ENCODE data around the gene CLDN34. TPM values are rescaled to one million over a fixed set of nuclear protein-coding genes. Genes with fewer than 3 reads are reported as not detected.
A peak's percentile ranks its signal among the peaks of the same experiment; 100 is the strongest.

Gene CLDN34
- polyA plus RNA-seq, 1 donor: 0.07 TPM

DNA sequence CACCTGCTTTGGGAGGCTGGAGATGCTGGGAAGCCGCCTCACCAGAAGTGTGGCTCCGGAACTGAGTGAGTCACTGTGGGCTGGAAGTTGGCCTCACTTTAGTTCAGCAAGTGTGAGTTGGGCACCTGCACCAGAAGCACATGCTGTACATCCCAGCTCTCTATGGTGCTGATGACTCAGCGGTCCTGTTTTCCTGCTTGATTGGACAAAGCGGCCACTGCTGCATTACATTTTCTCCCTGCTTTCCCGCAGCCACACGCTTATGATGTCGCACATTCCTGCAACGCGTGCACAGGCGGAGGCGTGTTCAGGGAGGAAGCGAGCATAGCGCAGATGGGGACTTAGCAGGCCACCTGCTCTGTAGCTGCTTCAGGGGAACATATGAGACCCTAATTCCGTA, 26.7 kb upstream of the CLDN34 start:
- no peak overlapping the region for H3K27ac ChIP-seq (ENCODE audit: low read length)
- no peak for DNase-seq
- no CpG with 5 or more reads among the region's 14 CpGs for WGBS (ENCODE audit: insufficient coverage, low lambda C conversion rate)
- H3K4me1 ChIP-seq (ENCODE audit: control insufficient read depth, insufficient read depth, low read length): no peaks in the 10 kb centered on the region
- H3K4me3 ChIP-seq (ENCODE audit: low read length): no peak overlapping the region
- H3K27me3 ChIP-seq (ENCODE audit: control insufficient read depth, insufficient read depth, low read length): no peaks in the 10 kb centered on the region
- peaks cover 8% of the 10 kb centered on the region for H3K36me3 ChIP-seq (ENCODE audit: control insufficient read depth, insufficient read depth, low read length)
- H3K9me3 ChIP-seq (ENCODE audit: control insufficient read depth, low read depth, low read length): no peaks in the 10 kb centered on the region

DNA sequence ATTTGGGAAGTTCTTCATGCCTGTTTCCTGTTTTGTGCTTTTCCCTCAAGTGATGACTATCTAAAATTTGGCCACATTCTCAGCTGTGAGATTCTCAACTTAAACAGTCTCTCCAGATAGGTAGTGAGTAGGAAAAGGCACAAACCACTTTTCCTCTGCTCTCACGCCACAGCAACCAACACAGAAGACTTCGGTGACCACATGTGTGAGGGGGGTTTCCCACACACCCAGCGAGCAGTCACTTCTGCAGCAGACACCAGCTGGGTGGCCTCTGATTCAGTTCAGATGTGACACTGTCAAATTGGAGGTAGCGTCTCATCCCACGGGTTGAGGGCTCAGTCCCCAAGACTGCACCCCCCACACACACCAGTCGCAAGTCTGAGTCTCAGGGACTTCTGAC, 25.1 kb upstream of the CLDN34 start:
- Histone ChIP-seq H3K27ac (ENCODE audit: low read length) (no peak overlapping the region), H3K36me3 (ENCODE audit: control insufficient read depth, insufficient read depth, low read length) (peaks cover 8% of the 10 kb centered on the region), H3K4me1 (ENCODE audit: control insufficient read depth, insufficient read depth, low read length) (no peaks in the 10 kb centered on the region), H3K9me3 (ENCODE audit: control insufficient read depth, low read depth, low read length) (no peaks in the 10 kb centered on the region), H3K4me3 (ENCODE audit: low read length) (no peak overlapping the region), H3K27me3 (ENCODE audit: control insufficient read depth, insufficient read depth, low read length) (no peaks in the 10 kb centered on the region)
- WGBS (ENCODE audit: insufficient coverage, low lambda C conversion rate): no CpG with 5 or more reads among the region's 6 CpGs
- no peak for DNase-seq

DNA sequence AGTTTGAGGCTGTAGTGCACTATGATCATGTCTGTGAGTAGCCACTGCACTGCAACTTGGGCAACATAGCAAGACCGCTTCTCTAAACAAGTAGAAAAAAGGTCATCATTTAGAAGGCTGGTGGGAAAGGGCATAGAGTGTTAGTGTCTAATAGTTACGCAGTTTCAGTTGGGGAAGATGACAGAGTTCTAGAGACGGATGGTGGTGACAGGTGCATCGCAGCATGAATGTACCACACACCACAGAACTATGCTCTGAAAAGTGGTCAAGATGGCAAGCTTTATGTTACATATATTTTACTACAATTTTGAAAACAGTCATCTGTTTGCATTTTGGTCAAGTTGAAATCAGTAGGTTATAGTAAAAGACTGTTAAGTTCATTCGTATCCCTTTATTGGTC, 23.7 kb upstream of the CLDN34 start:
- H3K4me1 ChIP-seq (ENCODE audit: control insufficient read depth, insufficient read depth, low read length): no peaks in the 10 kb centered on the region
- no peak for DNase-seq
- no peak overlapping the region for H3K4me3 ChIP-seq (ENCODE audit: low read length)
- WGBS (ENCODE audit: insufficient coverage, low lambda C conversion rate): no CpG with 5 or more reads among the region's 5 CpGs
- peaks cover 8% of the 10 kb centered on the region for H3K36me3 ChIP-seq (ENCODE audit: control insufficient read depth, insufficient read depth, low read length)
- no peaks in the 10 kb centered on the region for H3K27me3 ChIP-seq (ENCODE audit: control insufficient read depth, insufficient read depth, low read length)
- H3K27ac ChIP-seq (ENCODE audit: low read length): no peak overlapping the region
- no peaks in the 10 kb centered on the region for H3K9me3 ChIP-seq (ENCODE audit: control insufficient read depth, low read depth, low read length)

DNA sequence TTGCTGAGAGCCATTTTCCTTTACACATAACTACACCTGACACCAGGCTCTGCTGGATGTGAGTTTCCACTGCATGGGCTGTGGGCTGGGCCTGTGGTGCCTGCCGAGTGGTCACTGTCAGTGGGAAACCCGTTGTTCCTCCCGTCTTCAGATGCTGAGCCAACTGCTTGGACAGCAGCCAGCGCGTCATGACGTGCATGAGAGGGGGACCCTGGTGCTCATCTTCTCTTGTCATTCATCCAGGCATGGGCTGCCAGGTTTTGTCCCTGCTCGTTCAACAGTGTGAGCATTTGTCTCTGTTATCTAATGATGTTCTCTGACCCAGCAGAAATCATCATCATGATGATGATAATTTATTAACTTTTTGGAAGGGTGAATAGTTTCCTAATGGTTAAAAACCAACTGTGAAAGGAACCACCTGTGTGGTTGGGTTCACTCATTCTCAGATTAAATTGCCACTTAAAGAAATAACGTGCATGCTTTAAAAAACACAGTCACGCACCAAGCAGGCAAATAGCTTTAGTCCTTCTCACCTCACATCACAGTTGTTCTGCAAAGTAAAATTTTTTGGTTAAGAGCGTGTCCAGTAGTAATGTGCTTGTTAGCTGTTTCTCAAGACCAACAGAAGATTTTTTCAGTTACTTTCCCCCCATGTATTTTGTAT, 19.9 kb upstream of the CLDN34 start:
- Histone ChIP-seq H3K36me3 (ENCODE audit: control insufficient read depth, insufficient read depth, low read length) (peaks cover 7% of the 10 kb centered on the region), H3K9me3 (ENCODE audit: control insufficient read depth, low read depth, low read length) (no peaks in the 10 kb centered on the region), H3K4me1 (ENCODE audit: control insufficient read depth, insufficient read depth, low read length) (no peaks in the 10 kb centered on the region), H3K4me3 (ENCODE audit: low read length) (no peak overlapping the region), H3K27me3 (ENCODE audit: control insufficient read depth, insufficient read depth, low read length) (no peaks in the 10 kb centered on the region), H3K27ac (ENCODE audit: low read length) (no peak overlapping the region)
- DNase-seq: no peak
- WGBS (ENCODE audit: insufficient coverage, low lambda C conversion rate): no CpG with 5 or more reads among the region's 10 CpGs

DNA sequence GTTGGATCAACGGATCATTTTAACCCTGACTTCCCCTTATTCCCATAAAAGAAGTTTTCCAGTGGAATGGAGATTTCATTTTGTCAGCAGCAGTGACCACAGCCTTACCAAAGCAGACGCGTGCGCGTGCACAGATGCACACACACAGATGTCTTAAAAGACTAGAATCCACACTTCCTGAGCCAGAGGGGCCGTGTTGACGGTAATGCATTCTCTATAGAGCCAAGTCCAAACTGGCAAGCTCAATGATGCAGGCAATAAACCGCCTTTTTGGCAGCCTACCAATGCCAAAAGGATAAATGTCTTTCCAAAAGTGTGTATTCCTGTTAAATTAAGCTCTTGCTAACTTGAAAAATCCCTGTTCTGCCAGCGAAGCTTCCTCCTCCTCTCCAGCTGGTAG, 18.8 kb upstream of the CLDN34 start:
- H3K4me3 ChIP-seq (ENCODE audit: low read length): no peak overlapping the region
- no CpG with 5 or more reads among the region's 9 CpGs for WGBS (ENCODE audit: insufficient coverage, low lambda C conversion rate)
- no peaks in the 10 kb centered on the region for H3K4me1 ChIP-seq (ENCODE audit: control insufficient read depth, insufficient read depth, low read length)
- peaks cover 5% of the 10 kb centered on the region for H3K36me3 ChIP-seq (ENCODE audit: control insufficient read depth, insufficient read depth, low read length)
- H3K9me3 ChIP-seq (ENCODE audit: control insufficient read depth, low read depth, low read length): no peaks in the 10 kb centered on the region
- H3K27ac ChIP-seq (ENCODE audit: low read length): no peak overlapping the region
- DNase-seq: no peak
- no peaks in the 10 kb centered on the region for H3K27me3 ChIP-seq (ENCODE audit: control insufficient read depth, insufficient read depth, low read length)

DNA sequence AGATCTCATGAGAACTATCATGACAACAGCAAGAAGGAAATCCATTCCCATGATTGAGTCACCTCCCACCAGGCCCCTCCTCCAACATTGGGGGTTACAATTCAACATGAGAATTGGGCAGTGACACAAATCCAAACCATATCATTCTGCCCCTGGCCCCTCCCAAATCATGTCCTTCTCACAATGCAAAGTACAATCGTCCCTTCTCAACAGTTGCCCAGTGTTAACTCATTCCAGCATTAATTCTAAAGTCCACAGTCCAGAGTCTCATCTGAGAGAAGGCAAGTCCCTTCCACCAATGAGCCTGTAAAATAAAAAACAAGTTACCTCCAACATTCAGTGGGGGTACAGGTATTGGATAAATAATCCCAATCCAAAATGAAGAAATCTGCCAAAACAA, 14.9 kb upstream of the CLDN34 start:
- no CpG with 5 or more reads among the region's 1 CpG for WGBS (ENCODE audit: insufficient coverage, low lambda C conversion rate)
- H3K4me1 ChIP-seq (ENCODE audit: control insufficient read depth, insufficient read depth, low read length): no peaks in the 10 kb centered on the region
- H3K27ac ChIP-seq (ENCODE audit: low read length): no peak overlapping the region
- no peaks in the 10 kb centered on the region for H3K27me3 ChIP-seq (ENCODE audit: control insufficient read depth, insufficient read depth, low read length)
- no peaks in the 10 kb centered on the region for H3K9me3 ChIP-seq (ENCODE audit: control insufficient read depth, low read depth, low read length)
- peak; percentile 11 to 68 for DNase-seq
- no peak overlapping the region for H3K4me3 ChIP-seq (ENCODE audit: low read length)
- peaks cover 2% of the 10 kb centered on the region for H3K36me3 ChIP-seq (ENCODE audit: control insufficient read depth, insufficient read depth, low read length)

DNA sequence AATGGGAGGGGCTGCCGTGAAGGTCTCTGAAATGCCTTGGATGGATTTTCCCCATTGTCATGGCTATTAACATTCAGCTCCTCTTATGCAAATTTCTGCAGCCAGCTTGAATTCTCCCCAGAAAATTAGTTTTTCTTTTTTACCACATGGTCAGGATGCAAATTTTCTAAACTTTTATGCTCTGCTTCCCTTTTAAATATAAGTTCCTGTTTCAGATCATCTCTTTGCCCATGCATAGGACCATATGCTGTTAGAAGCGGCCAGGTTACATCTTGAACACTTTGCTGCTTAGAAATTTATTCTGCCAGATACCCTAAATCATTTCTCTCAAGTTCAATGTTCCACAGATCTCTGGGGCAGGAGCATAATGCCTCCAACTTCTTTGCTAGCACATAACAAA, 13.8 kb upstream of the CLDN34 start:
- Histone ChIP-seq H3K4me3 (ENCODE audit: low read length) (no peak overlapping the region), H3K4me1 (ENCODE audit: control insufficient read depth, insufficient read depth, low read length) (no peaks in the 10 kb centered on the region), H3K36me3 (ENCODE audit: control insufficient read depth, insufficient read depth, low read length) (peaks cover 2% of the 10 kb centered on the region), H3K9me3 (ENCODE audit: control insufficient read depth, low read depth, low read length) (no peaks in the 10 kb centered on the region), H3K27ac (ENCODE audit: low read length) (no peak overlapping the region), H3K27me3 (ENCODE audit: control insufficient read depth, insufficient read depth, low read length) (no peaks in the 10 kb centered on the region)
- no peak for DNase-seq
- no CpG with 5 or more reads among the region's 2 CpGs for WGBS (ENCODE audit: insufficient coverage, low lambda C conversion rate)

DNA sequence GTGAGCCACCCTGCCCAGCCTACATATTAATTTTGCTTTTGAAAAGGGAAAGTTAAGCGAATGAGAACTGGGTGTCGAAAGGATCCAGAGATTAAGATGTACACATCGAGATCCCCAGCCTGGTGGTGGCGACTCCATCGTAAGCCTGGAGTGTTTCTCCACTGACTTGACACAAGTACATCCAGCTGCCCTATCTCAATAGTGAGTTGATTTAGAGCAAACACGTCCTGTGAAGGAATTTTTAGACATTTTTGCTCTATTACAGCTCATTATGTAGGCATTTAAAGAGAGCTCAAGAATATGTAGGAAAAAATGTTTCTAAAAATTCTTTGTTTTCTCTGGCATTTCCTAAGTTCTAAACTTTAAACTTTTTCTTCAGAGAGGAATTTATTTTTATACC, 11.7 kb upstream of the CLDN34 start:
- no peak for DNase-seq
- no peak overlapping the region for H3K4me3 ChIP-seq (ENCODE audit: low read length)
- no peaks in the 10 kb centered on the region for H3K27me3 ChIP-seq (ENCODE audit: control insufficient read depth, insufficient read depth, low read length)
- H3K36me3 ChIP-seq (ENCODE audit: control insufficient read depth, insufficient read depth, low read length): no peaks in the 10 kb centered on the region
- no peak overlapping the region for H3K27ac ChIP-seq (ENCODE audit: low read length)
- H3K4me1 ChIP-seq (ENCODE audit: control insufficient read depth, insufficient read depth, low read length): no peaks in the 10 kb centered on the region
- no peaks in the 10 kb centered on the region for H3K9me3 ChIP-seq (ENCODE audit: control insufficient read depth, low read depth, low read length)
- WGBS (ENCODE audit: insufficient coverage, low lambda C conversion rate): no CpG with 5 or more reads among the region's 6 CpGs

DNA sequence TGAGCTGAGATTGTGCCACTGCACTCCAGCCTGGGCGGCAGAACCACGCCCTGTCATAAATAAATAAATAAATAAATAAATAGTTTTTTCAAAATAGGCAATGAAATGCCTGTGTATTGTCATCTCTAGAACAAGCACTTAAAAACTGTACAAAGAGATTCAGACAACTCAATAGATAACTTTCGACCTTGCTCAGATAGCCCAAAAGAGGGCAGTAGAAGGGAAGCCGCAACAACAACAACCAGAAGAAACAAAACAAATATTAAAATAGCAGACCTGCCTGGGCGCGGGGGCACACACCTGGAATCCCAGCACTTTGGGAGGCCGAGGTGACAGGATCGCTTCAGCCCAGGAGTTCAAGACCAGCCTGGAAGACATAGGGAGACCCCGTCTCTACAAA, 9.4 kb upstream of the CLDN34 start:
- Histone ChIP-seq H3K9me3 (ENCODE audit: control insufficient read depth, low read depth, low read length) (no peaks in the 10 kb centered on the region), H3K4me1 (ENCODE audit: control insufficient read depth, insufficient read depth, low read length) (no peaks in the 10 kb centered on the region), H3K27me3 (ENCODE audit: control insufficient read depth, insufficient read depth, low read length) (no peaks in the 10 kb centered on the region), H3K36me3 (ENCODE audit: control insufficient read depth, insufficient read depth, low read length) (no peaks in the 10 kb centered on the region), H3K4me3 (ENCODE audit: low read length) (no peak overlapping the region), H3K27ac (ENCODE audit: low read length) (no peak overlapping the region)
- no CpG with 5 or more reads among the region's 9 CpGs for WGBS (ENCODE audit: insufficient coverage, low lambda C conversion rate)
- DNase-seq: no peak

DNA sequence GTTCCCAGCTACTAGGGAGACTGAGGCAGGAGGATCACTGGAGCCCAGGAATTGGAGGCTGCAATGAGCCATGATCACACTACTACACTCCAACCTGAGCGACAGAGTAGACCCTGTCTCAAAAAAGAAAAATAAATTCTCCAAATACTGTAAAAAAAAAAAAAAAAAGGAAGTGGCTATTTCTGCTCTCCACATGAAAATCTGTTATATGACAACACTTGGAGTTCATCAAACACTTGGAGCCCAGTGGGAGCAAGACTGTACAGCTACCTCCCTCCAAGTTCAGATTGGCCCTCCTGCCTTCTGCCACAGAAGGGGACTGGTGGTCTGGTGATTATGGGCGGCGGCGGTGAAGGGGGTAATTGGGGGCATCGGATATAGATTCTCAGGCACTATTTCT, 9.0 kb upstream of the CLDN34 start:
- Histone ChIP-seq H3K36me3 (ENCODE audit: control insufficient read depth, insufficient read depth, low read length) (no peaks in the 10 kb centered on the region), H3K4me3 (ENCODE audit: low read length) (no peak overlapping the region), H3K27me3 (ENCODE audit: control insufficient read depth, insufficient read depth, low read length) (no peaks in the 10 kb centered on the region), H3K9me3 (ENCODE audit: control insufficient read depth, low read depth, low read length) (no peaks in the 10 kb centered on the region), H3K4me1 (ENCODE audit: control insufficient read depth, insufficient read depth, low read length) (no peaks in the 10 kb centered on the region), H3K27ac (ENCODE audit: low read length) (no peak overlapping the region)
- DNase-seq: no peak
- WGBS (ENCODE audit: insufficient coverage, low lambda C conversion rate): no CpG with 5 or more reads among the region's 5 CpGs

DNA sequence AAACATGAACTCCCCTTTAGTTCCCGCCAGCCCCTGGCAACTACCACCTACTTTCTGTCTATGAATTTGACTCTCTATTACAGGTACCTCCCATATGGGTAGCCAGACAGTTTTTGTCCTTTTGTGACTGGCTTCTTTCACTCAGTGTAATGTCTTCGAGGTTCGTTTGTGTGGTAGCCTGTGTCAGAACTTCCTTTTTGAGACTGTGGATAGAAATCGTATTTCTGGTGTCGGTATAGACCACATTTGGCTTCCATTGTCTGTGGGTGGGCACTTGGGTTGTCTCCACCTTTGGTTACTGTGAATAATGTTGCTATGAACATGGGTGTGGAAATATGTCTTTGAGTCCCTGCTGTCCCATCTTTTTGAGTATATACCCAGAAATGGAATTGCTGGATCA, 5.4 kb upstream of the CLDN34 start:
- Histone ChIP-seq H3K36me3 (ENCODE audit: control insufficient read depth, insufficient read depth, low read length) (no peaks in the 10 kb centered on the region), H3K4me3 (ENCODE audit: low read length) (no peak overlapping the region), H3K27me3 (ENCODE audit: control insufficient read depth, insufficient read depth, low read length) (no peaks in the 10 kb centered on the region), H3K27ac (ENCODE audit: low read length) (no peak overlapping the region), H3K9me3 (ENCODE audit: control insufficient read depth, low read depth, low read length) (no peaks in the 10 kb centered on the region), H3K4me1 (ENCODE audit: control insufficient read depth, insufficient read depth, low read length) (no peaks in the 10 kb centered on the region)
- WGBS (ENCODE audit: insufficient coverage, low lambda C conversion rate): no CpG with 5 or more reads among the region's 5 CpGs
- no peak for DNase-seq
